ENCODE measurements around the gene RGS1.

The RGS1 gene

DNA sequence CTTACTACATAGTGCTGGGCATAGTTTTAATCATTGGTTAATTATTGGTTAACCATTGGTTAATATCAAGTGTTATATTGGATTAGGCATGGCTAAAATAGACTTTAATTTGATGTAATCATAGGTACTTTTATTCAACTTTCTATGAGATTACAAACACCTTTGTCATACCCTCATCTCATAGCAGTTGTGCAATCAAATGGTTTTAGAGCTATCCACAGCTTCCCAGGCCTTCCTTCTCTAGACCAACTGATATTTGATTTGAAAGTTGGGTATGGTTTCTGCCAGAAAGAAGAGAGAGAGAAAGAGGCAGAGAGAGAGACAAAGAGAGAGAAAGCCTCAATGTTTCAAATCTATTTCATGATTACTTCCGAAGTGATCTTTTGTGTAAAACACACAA is 9.6 kb upstream of the RGS1 start:
- H3K4me3 ChIP-seq (ENCODE audit: low read depth, low read length): no peak overlapping the region
- TF ChIP-seq, protein P1, sequence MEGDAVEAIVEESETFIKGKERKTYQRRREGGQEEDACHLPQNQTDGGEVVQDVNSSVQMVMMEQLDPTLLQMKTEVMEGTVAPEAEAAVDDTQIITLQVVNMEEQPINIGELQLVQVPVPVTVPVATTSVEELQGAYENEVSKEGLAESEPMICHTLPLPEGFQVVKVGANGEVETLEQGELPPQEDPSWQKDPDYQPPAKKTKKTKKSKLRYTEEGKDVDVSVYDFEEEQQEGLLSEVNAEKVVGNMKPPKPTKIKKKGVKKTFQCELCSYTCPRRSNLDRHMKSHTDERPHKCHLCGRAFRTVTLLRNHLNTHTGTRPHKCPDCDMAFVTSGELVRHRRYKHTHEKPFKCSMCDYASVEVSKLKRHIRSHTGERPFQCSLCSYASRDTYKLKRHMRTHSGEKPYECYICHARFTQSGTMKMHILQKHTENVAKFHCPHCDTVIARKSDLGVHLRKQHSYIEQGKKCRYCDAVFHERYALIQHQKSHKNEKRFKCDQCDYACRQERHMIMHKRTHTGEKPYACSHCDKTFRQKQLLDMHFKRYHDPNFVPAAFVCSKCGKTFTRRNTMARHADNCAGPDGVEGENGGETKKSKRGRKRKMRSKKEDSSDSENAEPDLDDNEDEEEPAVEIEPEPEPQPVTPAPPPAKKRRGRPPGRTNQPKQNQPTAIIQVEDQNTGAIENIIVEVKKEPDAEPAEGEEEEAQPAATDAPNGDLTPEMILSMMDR (IDR thresholded peaks at IDR 0.05; ENCODE audit: borderline replicate concordance, insufficient read depth, low read depth, low read length): no peak

DNA sequence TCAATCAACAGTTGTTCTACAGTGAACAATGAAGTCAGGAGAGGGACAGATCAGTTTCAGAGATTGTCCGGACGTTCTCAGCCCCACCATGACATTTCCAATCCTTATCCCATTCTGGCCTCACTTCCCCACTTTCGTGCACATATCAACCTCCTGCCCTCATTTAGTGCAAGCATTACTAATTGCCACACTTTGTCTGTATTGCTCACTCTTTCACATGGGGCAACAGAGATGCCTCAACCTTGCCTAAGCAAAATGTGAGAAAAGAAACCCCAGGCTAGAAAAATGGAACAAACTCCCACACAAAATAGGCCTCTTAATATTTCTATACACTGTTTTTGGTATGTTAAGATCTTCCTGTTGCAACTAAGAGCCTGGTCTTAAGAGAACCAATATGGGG is 8.9 kb upstream of the RGS1 start:
- H3K4me3 ChIP-seq (ENCODE audit: low read depth, low read length): no peak overlapping the region
- TF ChIP-seq, protein P1 (IDR thresholded peaks at IDR 0.05; ENCODE audit: borderline replicate concordance, insufficient read depth, low read depth, low read length): no peak

- TF ChIP-seq, protein P1 (IDR thresholded peaks at IDR 0.05; ENCODE audit: borderline replicate concordance, insufficient read depth, low read depth, low read length): no peak
- no peak overlapping the region for H3K4me3 ChIP-seq (ENCODE audit: low read depth, low read length)
Observed at GRCh38 chr1:192568063-192568462, 7.5 kb upstream of the RGS1 start.

GRCh38 chr1:192571668-192572067 is 3.9 kb upstream of the RGS1 start:
- TF ChIP-seq, protein P1 (IDR thresholded peaks at IDR 0.05; ENCODE audit: borderline replicate concordance, insufficient read depth, low read depth, low read length): no peak
- no peak overlapping the region for H3K4me3 ChIP-seq (ENCODE audit: low read depth, low read length)

DNA sequence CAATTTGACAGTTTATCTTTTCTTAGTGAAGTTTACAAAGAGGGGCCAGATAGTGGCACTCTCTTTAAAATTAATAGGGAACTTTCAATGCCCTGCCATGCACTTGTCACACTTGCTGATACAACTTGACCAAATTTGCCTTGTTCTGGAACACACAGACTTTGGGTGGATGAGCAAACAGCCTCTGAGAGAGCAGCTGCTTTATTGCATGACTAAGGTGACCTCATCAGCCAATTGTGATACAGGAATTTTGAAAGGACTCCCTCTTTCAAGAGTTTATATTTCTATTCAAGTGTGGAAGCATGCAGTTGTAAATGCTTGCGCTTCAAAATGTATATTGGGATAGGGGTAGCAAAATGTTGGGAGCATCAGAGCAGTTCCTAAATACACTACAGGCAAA is 2.1 kb upstream of the RGS1 start:
- no peak overlapping the region for H3K4me3 ChIP-seq (ENCODE audit: low read depth, low read length)
- TF ChIP-seq, protein P1 (IDR thresholded peaks at IDR 0.05; ENCODE audit: borderline replicate concordance, insufficient read depth, low read depth, low read length): no peak

- TF ChIP-seq, protein P1 (IDR thresholded peaks at IDR 0.05; ENCODE audit: borderline replicate concordance, insufficient read depth, low read depth, low read length): no peak
- no peak overlapping the region for H3K4me3 ChIP-seq (ENCODE audit: low read depth, low read length)
Observed at GRCh38 chr1:192574073-192574472, 1.5 kb upstream of the RGS1 start.

DNA sequence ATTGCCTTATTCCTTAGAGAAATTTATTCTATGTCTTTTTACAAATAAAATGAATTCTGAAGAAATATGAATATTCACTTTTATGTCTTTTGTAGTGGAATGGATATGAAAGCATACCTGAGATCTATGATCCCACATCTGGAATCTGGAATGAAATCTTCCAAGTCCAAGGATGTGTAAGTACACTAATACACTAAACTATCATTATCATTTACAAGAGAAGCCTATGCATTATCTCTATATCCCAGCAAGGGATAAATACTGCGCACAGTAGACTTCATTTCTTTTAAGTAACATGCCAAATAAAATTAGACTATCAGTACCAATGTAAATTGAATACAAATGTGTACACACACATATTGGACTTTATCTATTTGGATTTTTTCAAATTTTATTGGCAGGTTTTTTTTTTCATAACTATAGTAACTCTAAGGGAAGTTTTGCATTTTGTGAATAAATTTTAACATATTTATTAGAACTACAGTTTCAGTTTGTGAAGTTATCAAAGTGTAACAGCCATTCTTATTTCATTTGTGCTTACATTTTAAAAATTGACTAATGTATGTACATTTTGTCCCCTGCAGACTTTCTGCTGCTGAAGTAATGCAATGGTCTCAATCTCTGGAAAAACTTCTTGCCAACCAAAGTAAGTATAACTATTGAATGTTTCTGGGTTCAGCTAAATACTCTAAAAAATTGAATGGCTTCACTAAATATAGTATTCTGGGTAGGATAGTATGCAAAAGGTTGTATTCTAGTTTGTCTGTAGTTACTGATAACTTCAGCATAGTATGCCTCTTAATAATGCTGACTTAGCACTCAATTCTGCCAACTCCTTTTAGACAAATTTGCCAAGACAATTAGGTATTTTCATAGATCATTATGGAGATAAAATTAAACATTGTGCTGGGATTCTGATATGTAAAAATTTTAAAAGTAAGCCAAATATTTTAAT is 894 bp downstream of the RGS1 start:
- peak overlapping the region; percentile 21 for H3K4me3 ChIP-seq (ENCODE audit: low read depth, low read length)
- TF ChIP-seq, protein P1 (IDR thresholded peaks at IDR 0.05; ENCODE audit: borderline replicate concordance, insufficient read depth, low read depth, low read length): no peak

Measured in GM12875 (cell line).